Astrocyte of the cerebellum (primary cell): ENCODE data around the gene NFATC2IP.

Experiments
- DNase-seq: peaks from one replicate; pipeline ENCODE4 v3.0.0-alpha.2; 2011; ENCODE audit warnings: low read depth
- H3K4me3 ChIP-seq: 2 replicates; pipeline ENCODE4 v1.5.1; 2011; ENCODE audit warnings: mild to moderate bottlenecking, low read depth, low read length, moderate library complexity
- in situ Hi-C: cut with HindIII; loops from 2 replicates; pipeline ENCODE4 v1.10.0; 2017; ENCODE audit warnings: low sequenced_read_pairs
- TF ChIP-seq, protein P1 (sequence below): IDR thresholded peaks from 2 replicates; pipeline ENCODE4 v1.5.1; 2012; ENCODE audit warnings: low read length, low read depth, moderate library complexity, mild to moderate bottlenecking; ENCODE audit errors: missing control alignments

NFATC2IP gene

DNA sequence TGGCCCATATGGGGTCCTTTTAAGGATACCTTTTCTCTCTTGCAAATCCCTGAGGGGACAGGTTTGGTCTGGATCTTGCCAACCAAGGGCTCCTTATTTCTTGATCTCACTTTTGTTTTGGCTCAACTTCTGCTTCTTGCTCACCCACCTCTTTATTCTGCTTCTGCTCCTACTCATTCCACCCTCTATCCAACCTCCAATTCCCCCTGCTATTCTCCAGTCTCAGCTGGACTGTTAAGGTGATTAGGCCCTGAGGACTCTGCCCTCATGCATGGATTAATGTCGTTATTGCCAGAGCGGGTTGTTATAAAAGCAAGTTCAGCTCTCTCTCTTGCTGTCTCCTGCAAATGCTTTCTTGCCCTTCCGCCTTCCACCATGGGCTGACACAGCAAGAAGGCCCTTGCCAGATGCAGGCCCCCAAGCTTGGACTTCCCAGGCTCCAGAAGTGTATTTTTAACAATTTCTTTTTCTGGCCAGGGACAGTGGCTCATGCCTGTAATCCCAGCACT, 63.9 kb downstream of the NFATC2IP start:
- in situ Hi-C loops: no loop called here
- TF ChIP-seq, protein P1, sequence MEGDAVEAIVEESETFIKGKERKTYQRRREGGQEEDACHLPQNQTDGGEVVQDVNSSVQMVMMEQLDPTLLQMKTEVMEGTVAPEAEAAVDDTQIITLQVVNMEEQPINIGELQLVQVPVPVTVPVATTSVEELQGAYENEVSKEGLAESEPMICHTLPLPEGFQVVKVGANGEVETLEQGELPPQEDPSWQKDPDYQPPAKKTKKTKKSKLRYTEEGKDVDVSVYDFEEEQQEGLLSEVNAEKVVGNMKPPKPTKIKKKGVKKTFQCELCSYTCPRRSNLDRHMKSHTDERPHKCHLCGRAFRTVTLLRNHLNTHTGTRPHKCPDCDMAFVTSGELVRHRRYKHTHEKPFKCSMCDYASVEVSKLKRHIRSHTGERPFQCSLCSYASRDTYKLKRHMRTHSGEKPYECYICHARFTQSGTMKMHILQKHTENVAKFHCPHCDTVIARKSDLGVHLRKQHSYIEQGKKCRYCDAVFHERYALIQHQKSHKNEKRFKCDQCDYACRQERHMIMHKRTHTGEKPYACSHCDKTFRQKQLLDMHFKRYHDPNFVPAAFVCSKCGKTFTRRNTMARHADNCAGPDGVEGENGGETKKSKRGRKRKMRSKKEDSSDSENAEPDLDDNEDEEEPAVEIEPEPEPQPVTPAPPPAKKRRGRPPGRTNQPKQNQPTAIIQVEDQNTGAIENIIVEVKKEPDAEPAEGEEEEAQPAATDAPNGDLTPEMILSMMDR: no peak
- DNase-seq: no peak
- H3K4me3 ChIP-seq: no peak overlapping the region
